Measurements from ENCODE around the gene SH3D21.

SH3D21 gene

DNA sequence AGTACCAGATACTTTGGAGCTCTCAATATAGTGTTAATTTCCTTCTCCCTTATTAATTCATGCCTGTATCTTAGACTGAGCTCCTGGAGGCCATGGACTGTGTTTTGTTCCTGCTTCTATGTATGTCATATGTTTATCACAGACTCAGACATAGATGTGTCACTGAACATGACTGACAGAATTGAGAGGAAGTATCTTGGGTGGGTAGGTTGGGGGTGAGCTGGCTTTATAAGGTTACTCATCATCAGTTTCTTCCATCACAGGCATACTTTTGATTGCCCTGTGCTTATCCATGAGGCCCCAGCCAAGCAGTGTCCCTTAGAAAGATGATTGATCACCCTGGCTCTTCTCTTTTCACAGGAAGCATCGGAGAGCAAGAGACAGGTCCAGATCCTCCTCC lies 5.6 kb upstream of the SH3D21 start:
- Histone ChIP-seq H3K4me3 (replicated peaks; ENCODE audit: insufficient read depth, low read length) (no peak overlapping the region), H3K27me3 (ENCODE audit: insufficient read depth, poor library complexity, severe bottlenecking) (no peaks in the 10 kb centered on the region), H3K27ac (replicated peaks) (no peak overlapping the region)
- TF ChIP-seq, protein P1, sequence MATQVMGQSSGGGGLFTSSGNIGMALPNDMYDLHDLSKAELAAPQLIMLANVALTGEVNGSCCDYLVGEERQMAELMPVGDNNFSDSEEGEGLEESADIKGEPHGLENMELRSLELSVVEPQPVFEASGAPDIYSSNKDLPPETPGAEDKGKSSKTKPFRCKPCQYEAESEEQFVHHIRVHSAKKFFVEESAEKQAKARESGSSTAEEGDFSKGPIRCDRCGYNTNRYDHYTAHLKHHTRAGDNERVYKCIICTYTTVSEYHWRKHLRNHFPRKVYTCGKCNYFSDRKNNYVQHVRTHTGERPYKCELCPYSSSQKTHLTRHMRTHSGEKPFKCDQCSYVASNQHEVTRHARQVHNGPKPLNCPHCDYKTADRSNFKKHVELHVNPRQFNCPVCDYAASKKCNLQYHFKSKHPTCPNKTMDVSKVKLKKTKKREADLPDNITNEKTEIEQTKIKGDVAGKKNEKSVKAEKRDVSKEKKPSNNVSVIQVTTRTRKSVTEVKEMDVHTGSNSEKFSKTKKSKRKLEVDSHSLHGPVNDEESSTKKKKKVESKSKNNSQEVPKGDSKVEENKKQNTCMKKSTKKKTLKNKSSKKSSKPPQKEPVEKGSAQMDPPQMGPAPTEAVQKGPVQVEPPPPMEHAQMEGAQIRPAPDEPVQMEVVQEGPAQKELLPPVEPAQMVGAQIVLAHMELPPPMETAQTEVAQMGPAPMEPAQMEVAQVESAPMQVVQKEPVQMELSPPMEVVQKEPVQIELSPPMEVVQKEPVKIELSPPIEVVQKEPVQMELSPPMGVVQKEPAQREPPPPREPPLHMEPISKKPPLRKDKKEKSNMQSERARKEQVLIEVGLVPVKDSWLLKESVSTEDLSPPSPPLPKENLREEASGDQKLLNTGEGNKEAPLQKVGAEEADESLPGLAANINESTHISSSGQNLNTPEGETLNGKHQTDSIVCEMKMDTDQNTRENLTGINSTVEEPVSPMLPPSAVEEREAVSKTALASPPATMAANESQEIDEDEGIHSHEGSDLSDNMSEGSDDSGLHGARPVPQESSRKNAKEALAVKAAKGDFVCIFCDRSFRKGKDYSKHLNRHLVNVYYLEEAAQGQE (IDR thresholded peaks at IDR 0.05; ENCODE audit: insufficient replicate concordance, low read depth): no peak
- TF ChIP-seq GABPA (IDR thresholded peaks at IDR 0.05; ENCODE audit: low read depth): no peak
- TF ChIP-seq, protein P2, sequence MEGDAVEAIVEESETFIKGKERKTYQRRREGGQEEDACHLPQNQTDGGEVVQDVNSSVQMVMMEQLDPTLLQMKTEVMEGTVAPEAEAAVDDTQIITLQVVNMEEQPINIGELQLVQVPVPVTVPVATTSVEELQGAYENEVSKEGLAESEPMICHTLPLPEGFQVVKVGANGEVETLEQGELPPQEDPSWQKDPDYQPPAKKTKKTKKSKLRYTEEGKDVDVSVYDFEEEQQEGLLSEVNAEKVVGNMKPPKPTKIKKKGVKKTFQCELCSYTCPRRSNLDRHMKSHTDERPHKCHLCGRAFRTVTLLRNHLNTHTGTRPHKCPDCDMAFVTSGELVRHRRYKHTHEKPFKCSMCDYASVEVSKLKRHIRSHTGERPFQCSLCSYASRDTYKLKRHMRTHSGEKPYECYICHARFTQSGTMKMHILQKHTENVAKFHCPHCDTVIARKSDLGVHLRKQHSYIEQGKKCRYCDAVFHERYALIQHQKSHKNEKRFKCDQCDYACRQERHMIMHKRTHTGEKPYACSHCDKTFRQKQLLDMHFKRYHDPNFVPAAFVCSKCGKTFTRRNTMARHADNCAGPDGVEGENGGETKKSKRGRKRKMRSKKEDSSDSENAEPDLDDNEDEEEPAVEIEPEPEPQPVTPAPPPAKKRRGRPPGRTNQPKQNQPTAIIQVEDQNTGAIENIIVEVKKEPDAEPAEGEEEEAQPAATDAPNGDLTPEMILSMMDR (IDR thresholded peaks at IDR 0.05; ENCODE audit: insufficient read depth, low read length): no peak
- no peak for TF ChIP-seq SPI1 (IDR thresholded peaks at IDR 0.05; ENCODE audit: borderline replicate concordance, low read depth)
- TF ChIP-seq POLR2AphosphoS5 (IDR thresholded peaks at IDR 0.05; ENCODE audit: low read depth): no peak
- no peak for DNase-seq (ENCODE audit: low read depth in 1 of 2, low spot score in 1 of 2)

DNA sequence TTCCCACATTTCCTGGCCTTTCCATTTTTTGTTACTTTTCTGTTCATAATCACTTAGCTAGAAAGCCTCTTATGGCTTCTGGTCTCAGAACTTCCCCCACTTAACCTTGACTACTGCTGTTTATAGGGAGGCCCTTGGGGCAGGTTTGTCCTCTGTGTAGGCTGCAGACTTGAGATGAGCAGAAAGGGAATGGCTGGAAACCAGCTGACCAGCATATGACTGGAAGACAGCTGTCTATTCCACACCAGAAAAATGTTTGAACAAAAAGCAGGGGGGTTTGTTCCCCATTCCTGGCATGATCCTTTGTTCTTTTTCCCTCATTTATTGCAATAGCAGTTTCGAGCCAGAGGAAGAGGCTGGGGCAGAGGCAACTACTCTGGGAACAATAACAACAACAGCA lies 4.9 kb upstream of the SH3D21 start:
- no peak for DNase-seq (ENCODE audit: low read depth in 1 of 2, low spot score in 1 of 2)
- H3K27me3 ChIP-seq (ENCODE audit: insufficient read depth, poor library complexity, severe bottlenecking): no peaks in the 10 kb centered on the region
- TF ChIP-seq SPI1 (IDR thresholded peaks at IDR 0.05; ENCODE audit: borderline replicate concordance, low read depth): no peak
- TF ChIP-seq, protein P2 (IDR thresholded peaks at IDR 0.05; ENCODE audit: insufficient read depth, low read length): no peak
- TF ChIP-seq, protein P1 (IDR thresholded peaks at IDR 0.05; ENCODE audit: insufficient replicate concordance, low read depth): no peak
- H3K4me3 ChIP-seq (replicated peaks; ENCODE audit: insufficient read depth, low read length): no peak overlapping the region
- H3K27ac ChIP-seq (replicated peaks): no peak overlapping the region

DNA sequence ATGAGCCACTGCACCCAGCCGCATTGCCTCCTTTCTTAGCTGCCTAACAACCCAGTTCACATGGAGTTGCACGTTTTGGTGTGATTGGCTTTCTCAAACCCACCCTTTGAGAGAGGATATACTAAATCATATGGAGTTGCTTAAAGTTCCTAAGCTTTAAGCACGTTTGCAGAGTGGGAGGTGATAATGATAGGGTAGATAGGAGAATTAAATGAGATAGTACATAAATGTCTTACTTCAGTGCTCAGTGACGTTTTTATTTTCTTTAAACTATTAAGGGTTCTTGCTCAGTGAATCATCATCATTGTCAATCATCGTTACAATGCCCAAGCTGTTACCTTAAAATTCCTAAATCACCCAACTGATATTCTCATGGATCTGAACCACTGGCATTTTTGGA lies 2.9 kb upstream of the SH3D21 start:
- Histone ChIP-seq H3K4me3 (replicated peaks; ENCODE audit: insufficient read depth, low read length) (no peak overlapping the region), H3K27me3 (ENCODE audit: insufficient read depth, poor library complexity, severe bottlenecking) (no peaks in the 10 kb centered on the region), H3K27ac (replicated peaks) (no peak overlapping the region)
- TF ChIP-seq, protein P2 (IDR thresholded peaks at IDR 0.05; ENCODE audit: insufficient read depth, low read length): no peak
- no peak for TF ChIP-seq SPI1 (IDR thresholded peaks at IDR 0.05; ENCODE audit: borderline replicate concordance, low read depth)
- no peak for TF ChIP-seq GABPA (IDR thresholded peaks at IDR 0.05; ENCODE audit: low read depth)
- TF ChIP-seq, protein P1 (IDR thresholded peaks at IDR 0.05; ENCODE audit: insufficient replicate concordance, low read depth): no peak
- no peak for TF ChIP-seq POLR2AphosphoS5 (IDR thresholded peaks at IDR 0.05; ENCODE audit: low read depth)
- no peak for DNase-seq (ENCODE audit: low read depth in 1 of 2, low spot score in 1 of 2)

Data from HL-60 (cell line).